Right lobe of liver (tissue), 6 donors: ENCODE results near the gene CPNE2. TPM values are rescaled to one million over a fixed set of nuclear protein-coding genes. Genes with fewer than 3 reads are reported as not detected.

Experiments used
- ATAC-seq, 4 donors: fragments of 200-7000 bp; cut with Tn5 transposase; one replicate each; pipeline ENCODE4 v1.9.1; 2020; ENCODE audit warnings: mild to moderate bottlenecking in 4 of 4, moderate library complexity in 4 of 4
- DNase-seq, 3 donors: peaks; one replicate each; pipeline ENCODE4 v3.0.0-alpha.2; 2020
- H3K27ac ChIP-seq, 3 donors: fragments of 200-600 bp; one replicate each; pipeline ENCODE4 v1.8.0; 2022
- H3K27me3 ChIP-seq, 2 donors: fragments of 200-600 bp; one replicate each; pipeline ENCODE4 v1.8.0; 2022
- H3K36me3 ChIP-seq, 4 donors: fragments of 200-600 bp; sonication (generic) in 1 of 4; one replicate each; pipeline versions ENCODE4 v1.5.1 to v1.8.0; 2017 to 2022; ENCODE audit warnings: control low read depth in 1 of 4
- H3K4me1 ChIP-seq, 4 donors: fragments of 200-600 bp; sonication (generic) in 1 of 4; one replicate each; pipeline versions ENCODE4 v1.5.1 to v1.8.0; 2017 to 2022; ENCODE audit warnings: control low read depth in 1 of 4
- H3K4me3 ChIP-seq, 3 donors: fragments of 200-600 bp; one replicate each; pipeline ENCODE4 v1.8.0; 2022
- H3K9me3 ChIP-seq, 4 donors: fragments of 200-600 bp; sonication (generic) in 1 of 4; one replicate each; pipeline versions ENCODE4 v1.5.1 to v1.8.0; 2017 to 2022; ENCODE audit warnings: control low read depth in 1 of 4
- CTCF ChIP-seq, 4 donors: fragments of 200-600 bp in 3 of 4; fragments of 450-650 bp in 1 of 4; IDR thresholded peaks; one replicate each; pipeline versions ENCODE4 v1.5.1 to v1.8.0; 2016 to 2022; ENCODE audit warnings: antibody characterized with exemption in 4 of 4, mild to moderate bottlenecking in 2 of 4
- POLR2A ChIP-seq: fragments of 450-650 bp; IDR thresholded peaks from one replicate; pipeline ENCODE4 v1.6.1; 2017; ENCODE audit warnings: antibody characterized with exemption, mild to moderate bottlenecking
- WGBS: methylation state at CpG from one replicate; pipeline ENCODE4 v1.1.6; 2018; ENCODE audit warnings: low coverage, low lambda C conversion rate; ENCODE audit not compliant: insufficient coverage; ENCODE audit errors: missing lambda C conversion rate; 5-methylcytosine and 5-hydroxymethylcytosine counted together
- intact Hi-C, 2 donors: fragments of 100-400 bp; cut with DNase I; formaldehyde crosslinking; loops; one replicate each; pipeline versions ENCODE4 v1.11.2 to v1.14.1; 2022
- total RNA-seq, 6 experiments: library from RNA; depleted of rRNA in 2 of 6; stranded (reverse); fragments of >200 nt in 2 of 6; fragmentation: NEBNext Ultra II Directional in 3 of 6; extraction: Animal tissue kit (Norgen Biotek cat#: 25700) in 3 of 6; gene quantifications; one replicate each; pipeline versions ENCODE4 v1.1.0 to v1.2.4, GENCODE V29; 2016 to 2023
- donor health status: DM: no; HTN: yes; CAD: no.
- donor health status: DM: no; HTN: no; CAD: no.
- donor health status: DM: no; HTN: no; CAD: no.
- donor health status: DM: no; HTN: yes; CAD: no.
- donor health status: DM: no; HTN: yes; CAD: no.

Gene CPNE2
- total RNA-seq, 6 experiments from 2014 or later = 4.0 to 10.9 (median 9.7) TPM

GRCh38 chr16:57048095-57048494 lies 44.3 kb upstream of the CPNE2 start:
- intact Hi-C loops = no loop called here
- no peaks in the 10 kb centered on the region for H3K9me3 ChIP-seq
- no peak for DNase-seq
- H3K36me3 ChIP-seq = peaks cover 0 to 5% (median 1%) of the 10 kb centered on the region in 4 donors
- H3K27ac ChIP-seq = no peak overlapping the region
- H3K27me3 ChIP-seq = no peaks in the 10 kb centered on the region
- TF ChIP-seq POLR2A (no peak), CTCF (IDR thresholded peaks at IDR 0.05) (no peak)
- H3K4me1 ChIP-seq = no peaks in the 10 kb centered on the region
- H3K4me3 ChIP-seq = no peak overlapping the region
- no peak for ATAC-seq
- 63% methylated on average over 2 of the region's 2 CpGs for WGBS

- Histone ChIP-seq H3K36me3 (peaks cover 0 to 5% (median 1%) of the 10 kb centered on the region in 4 donors), H3K27ac (no peak overlapping the region), H3K9me3 (no peaks in the 10 kb centered on the region), H3K4me1 (no peaks in the 10 kb centered on the region), H3K27me3 (no peaks in the 10 kb centered on the region), H3K4me3 (no peak overlapping the region)
- no peak for ATAC-seq
- TF ChIP-seq POLR2A (no peak), CTCF (IDR thresholded peaks at IDR 0.05) (no peak)
- intact Hi-C loops = no loop called here
- 93% methylated on average over 3 of the region's 4 CpGs for WGBS
- no peak for DNase-seq
Observed at GRCh38 chr16:57049678-57050077, 42.7 kb upstream of the CPNE2 start.

- DNase-seq (no peak), ATAC-seq (no peak)
- Histone ChIP-seq H3K27me3 (no peaks in the 10 kb centered on the region), H3K36me3 (peaks cover 0 to 5% (median 1%) of the 10 kb centered on the region in 4 donors), H3K4me1 (no peaks in the 10 kb centered on the region), H3K9me3 (no peaks in the 10 kb centered on the region), H3K27ac (no peak overlapping the region), H3K4me3 (no peak overlapping the region)
- WGBS = 81% methylated on average over 9 of the region's 11 CpGs
- intact Hi-C loops = no loop called here
- no peak for TF ChIP-seq CTCF (IDR thresholded peaks at IDR 0.05)
Observed at GRCh38 chr16:57051696-57052228, 40.6 kb upstream of the CPNE2 start.

- H3K27me3 ChIP-seq = no peaks in the 10 kb centered on the region
- no peak overlapping the region for H3K27ac ChIP-seq
- ATAC-seq (no peak), DNase-seq (no peak)
- 93% methylated on average over 7 of the region's 9 CpGs for WGBS
- intact Hi-C loops = no loop called here
- no peak overlapping the region for H3K4me3 ChIP-seq
- H3K36me3 ChIP-seq = peaks cover 0 to 2% (median 0%) of the 10 kb centered on the region in 4 donors
- H3K4me1 ChIP-seq = no peaks in the 10 kb centered on the region
- H3K9me3 ChIP-seq = no peaks in the 10 kb centered on the region
- TF ChIP-seq CTCF (IDR thresholded peaks at IDR 0.05) (no peak), POLR2A (no peak)
Observed at GRCh38 chr16:57053206-57053605, 39.2 kb upstream of the CPNE2 start.

GRCh38 chr16:57054338-57054737 lies 38.0 kb upstream of the CPNE2 start:
- no peak overlapping the region for H3K27ac ChIP-seq
- no peaks in the 10 kb centered on the region for H3K27me3 ChIP-seq
- peaks cover 0 to 2% (median 0%) of the 10 kb centered on the region in 4 donors for H3K36me3 ChIP-seq
- ATAC-seq (no peak), DNase-seq (no peak)
- H3K9me3 ChIP-seq = no peaks in the 10 kb centered on the region
- H3K4me3 ChIP-seq = no peak overlapping the region
- TF ChIP-seq CTCF (IDR thresholded peaks at IDR 0.05) (no peak), POLR2A (no peak)
- no peaks in the 10 kb centered on the region for H3K4me1 ChIP-seq
- intact Hi-C loops = no loop called here
- WGBS = 80% methylated on average over 1 of the region's 5 CpGs
